Thymus (tissue), 11 donors: ENCODE measurements around the gene CHIT1. TPM values are rescaled to one million over a fixed set of nuclear protein-coding genes. Genes with fewer than 3 reads are reported as not detected.

Source experiments
- DNase-seq, 9 donors: peaks; one replicate each; pipeline ENCODE4 v3.0.0-alpha.2; 2013; ENCODE audit warnings: low spot score in 9 of 9, low read depth in 6 of 9, missing footprints in 1 of 9
- H3K27ac ChIP-seq, 2 donors: one replicate each; pipeline ENCODE4 v1.5.1; 2013; ENCODE audit warnings: control low read depth in 1 of 2, low read depth in 1 of 2, low read length in 1 of 2, mild to moderate bottlenecking in 1 of 2, moderate library complexity in 1 of 2
- H3K27me3 ChIP-seq, 2 donors: one replicate each; pipeline ENCODE4 v1.5.1; 2013; ENCODE audit warnings: low read length in 1 of 2; ENCODE audit not compliant: control insufficient read depth in 2 of 2, insufficient read depth in 1 of 2
- H3K36me3 ChIP-seq, 2 donors: one replicate each; pipeline ENCODE4 v1.5.1; 2013; ENCODE audit warnings: low read length in 1 of 2, mild to moderate bottlenecking in 1 of 2, moderate library complexity in 1 of 2; ENCODE audit not compliant: control insufficient read depth in 2 of 2, insufficient read depth in 2 of 2
- H3K4me1 ChIP-seq, 2 donors: one replicate each; pipeline ENCODE4 v1.5.1; 2013; ENCODE audit warnings: low read length in 2 of 2; ENCODE audit not compliant: control insufficient read depth in 2 of 2, insufficient read depth in 2 of 2
- H3K4me3 ChIP-seq, 2 donors: one replicate each; pipeline ENCODE4 v1.5.1; 2013; ENCODE audit warnings: low read length in 2 of 2, control low read depth in 1 of 2, mild to moderate bottlenecking in 1 of 2
- H3K9me3 ChIP-seq, 2 donors: one replicate each; pipeline ENCODE4 v1.5.1; 2013; ENCODE audit warnings: low read length in 1 of 2, mild to moderate bottlenecking in 1 of 2; ENCODE audit not compliant: control insufficient read depth in 2 of 2, insufficient read depth in 1 of 2
- WGBS: extraction: QIAGEN DNeasy Blood & Tissue Kit; methylation state at CpG from one replicate; pipeline ENCODE4 v1.1.7; 2013; 5-methylcytosine and 5-hydroxymethylcytosine counted together
- polyA plus RNA-seq: library from polyadenylated mRNA; stranded (reverse); fragments of 200-250 nt; gene quantifications from one replicate; pipeline ENCODE4 v1.2.3, GENCODE V29; 2013
- total RNA-seq: library from RNA; stranded (reverse); fragments of 120-200 nt; gene quantifications from one replicate; pipeline ENCODE4 v1.2.4, GENCODE V29; 2013
- donor health status: healthy.

Gene CHIT1
- total and polyA plus RNA-seq, 2 donors, result 6.2 to 36.0 TPM

GRCh38 chr1:203204756-203205155 is 24.7 kb downstream of the CHIT1 start:
- Histone ChIP-seq H3K27ac (no peak overlapping the region), H3K27me3 (peaks cover 0 to 4% of the 10 kb centered on the region in 2 donors), H3K36me3 (no peaks in the 10 kb centered on the region), H3K4me1 (no peaks in the 10 kb centered on the region), H3K9me3 (no peaks in the 10 kb centered on the region), H3K4me3 (no peak overlapping the region)
- 98% methylated on average over 2 of the region's 2 CpGs for WGBS
- DNase-seq, result no peak

- no peak for DNase-seq
- Histone ChIP-seq H3K9me3 (no peaks in the 10 kb centered on the region), H3K36me3 (no peaks in the 10 kb centered on the region), H3K27me3 (peaks cover 0 to 4% of the 10 kb centered on the region in 2 donors), H3K27ac (no peak overlapping the region), H3K4me1 (no peaks in the 10 kb centered on the region), H3K4me3 (no peak overlapping the region)
- WGBS, result 96% methylated on average over 15 of the region's 15 CpGs
These were observed 26.8 kb downstream of the CHIT1 start for GRCh38 chr1:203202431-203203245.

GRCh38 chr1:203201516-203202205 is 27.8 kb downstream of the CHIT1 start:
- H3K4me3 ChIP-seq, result no peak overlapping the region
- H3K4me1 ChIP-seq, result no peaks in the 10 kb centered on the region
- WGBS, result 84% methylated on average over 10 of the region's 10 CpGs

GRCh38 chr1:203200916-203201315 is 28.6 kb downstream of the CHIT1 start:
- WGBS, result 87% methylated on average over 1 of the region's 1 CpG
- no peaks in the 10 kb centered on the region for H3K4me1 ChIP-seq
- no peak overlapping the region for H3K27ac ChIP-seq
- H3K9me3 ChIP-seq, result no peaks in the 10 kb centered on the region
- peaks cover 0 to 4% of the 10 kb centered on the region in 2 donors for H3K27me3 ChIP-seq
- H3K36me3 ChIP-seq, result no peaks in the 10 kb centered on the region
- H3K4me3 ChIP-seq, result no peak overlapping the region
- DNase-seq, result no peak

More at GRCh38 chr1:203201516-203202205, 27.8 kb downstream of the CHIT1 start:
- H3K36me3 ChIP-seq, result no peaks in the 10 kb centered on the region
- no peaks in the 10 kb centered on the region for H3K9me3 ChIP-seq
- no peak for DNase-seq
- peaks cover 0 to 4% of the 10 kb centered on the region in 2 donors for H3K27me3 ChIP-seq
- no peak overlapping the region for H3K27ac ChIP-seq

- Histone ChIP-seq H3K36me3 (no peaks in the 10 kb centered on the region), H3K9me3 (no peaks in the 10 kb centered on the region), H3K27ac (no peak overlapping the region), H3K4me3 (no peak overlapping the region), H3K27me3 (peaks cover 0 to 4% of the 10 kb centered on the region in 2 donors), H3K4me1 (no peaks in the 10 kb centered on the region)
- no peak for DNase-seq
- WGBS, result 80% methylated on average over 8 of the region's 8 CpGs
These were observed 29.5 kb downstream of the CHIT1 start for GRCh38 chr1:203199816-203200571.

GRCh38 chr1:203199481-203199815 is 30.0 kb downstream of the CHIT1 start:
- no peak for DNase-seq

GRCh38 chr1:203199002-203199401 is 30.5 kb downstream of the CHIT1 start:
- no peaks in the 10 kb centered on the region for H3K4me1 ChIP-seq
- H3K36me3 ChIP-seq, result no peaks in the 10 kb centered on the region
- 95% methylated on average over 3 of the region's 3 CpGs for WGBS
- no peaks in the 10 kb centered on the region for H3K9me3 ChIP-seq
- H3K27ac ChIP-seq, result no peak overlapping the region
- no peak overlapping the region for H3K4me3 ChIP-seq
- H3K27me3 ChIP-seq, result peaks cover 0 to 4% of the 10 kb centered on the region in 2 donors
- DNase-seq, result no peak

More at GRCh38 chr1:203199481-203199815, 30.0 kb downstream of the CHIT1 start:
- Histone ChIP-seq H3K4me3 (no peak overlapping the region), H3K4me1 (no peaks in the 10 kb centered on the region), H3K27me3 (peaks cover 0 to 4% of the 10 kb centered on the region in 2 donors), H3K27ac (no peak overlapping the region), H3K9me3 (no peaks in the 10 kb centered on the region), H3K36me3 (no peaks in the 10 kb centered on the region)
- 98% methylated on average over 6 of the region's 6 CpGs for WGBS

- Histone ChIP-seq H3K4me1 (no peaks in the 10 kb centered on the region), H3K4me3 (no peak overlapping the region), H3K27ac (no peak overlapping the region), H3K36me3 (no peaks in the 10 kb centered on the region), H3K9me3 (no peaks in the 10 kb centered on the region), H3K27me3 (peaks cover 0 to 4% of the 10 kb centered on the region in 2 donors)
- no peak for DNase-seq
- 38% methylated on average over 3 of the region's 3 CpGs for WGBS
These were observed 31.8 kb downstream of the CHIT1 start for GRCh38 chr1:203197625-203198024.

GRCh38 chr1:203196371-203196770 is 33.1 kb downstream of the CHIT1 start:
- Histone ChIP-seq H3K9me3 (no peaks in the 10 kb centered on the region), H3K4me3 (no peak overlapping the region), H3K4me1 (no peaks in the 10 kb centered on the region), H3K27me3 (peaks cover 0 to 2% of the 10 kb centered on the region in 2 donors), H3K36me3 (no peaks in the 10 kb centered on the region), H3K27ac (no peak overlapping the region)
- no peak for DNase-seq
- WGBS, result 95% methylated on average over 3 of the region's 3 CpGs
